GM12878 (cell line): Measurements from ENCODE around the gene OPA1. TPM values are rescaled to one million over a fixed set of nuclear protein-coding genes. Genes with fewer than 3 reads are reported as not detected.

Experiments used
- ATAC-seq: fragments of 200-7000 bp; cut with Tn5 transposase; 3 replicates; pipeline ENCODE4 v1.9.1; 2020; ENCODE audit warnings: mild to moderate bottlenecking, moderate library complexity
- BruUV-seq: library from RNA; stranded (reverse); fragments of 400-500 nt; replicated peaks from 2 replicates; lab custom pipeline; 2021; lab: Mats Ljungman, UMichigan
- CTCF ChIA-PET: fragments of 300-600 bp; sonication (Branson Sonifier 250); formaldehyde crosslinking; extraction: SDS; loops from one replicate; lab custom pipeline; 2021; ENCODE audit warnings: inconsistent platforms; lab: Yijun Ruan, JAX
- POLR2A ChIA-PET: fragments of 350-600 bp; formaldehyde crosslinking; extraction: SDS; loops from one replicate; lab custom pipeline; 2021; ENCODE audit warnings: inconsistent platforms; lab: Charles Lee
- RAD21 ChIA-PET: fragments of 300-600 bp; sonication (Branson Sonifier 250); formaldehyde crosslinking; loops from one replicate; lab custom pipeline; 2023; ENCODE audit warnings: antibody characterized with exemption; ENCODE audit not compliant: unreplicated experiment; lab: Charles Lee
- SMC1A ChIA-PET: fragments of 300-600 bp; sonication (Branson Sonifier 250); formaldehyde crosslinking; loops from one replicate; lab custom pipeline; 2023; ENCODE audit not compliant: unreplicated experiment, uncharacterized antibody; lab: Charles Lee
- DNase-seq: peaks from one replicate; pipeline ENCODE4 v3.0.0-alpha.2; 2011; ENCODE audit warnings: low read depth, low spot score
- FAIRE-seq: peaks from 3 replicates; lab custom pipeline; 2011; peaks lifted over from hg19 to GRCh38; lab: Jason Lieb, UNC
- H2AFZ ChIP-seq: 2 replicates; pipeline ENCODE4 v1.6.0; 2011; ENCODE audit warnings: low read depth, low read length, control low read depth; ENCODE audit not compliant: control insufficient read depth
- H3K27ac ChIP-seq: 2 replicates; pipeline ENCODE4 v1.5.1; 2011; ENCODE audit warnings: control low read depth; ENCODE audit not compliant: control insufficient read depth, insufficient read depth
- H3K27me3 ChIP-seq, 2 experiments: replicated peaks in 1 of 2; 2 replicates each; pipeline versions ENCODE4 v1.6.0 to v1.6.1; 2011; ENCODE audit warnings: low read length in 1 of 2; ENCODE audit not compliant: control insufficient read depth in 2 of 2, insufficient read depth in 2 of 2
- H3K36me3 ChIP-seq, 2 experiments: 2 replicates each; pipeline ENCODE4 v1.5.1; 2011; ENCODE audit warnings: low read length in 1 of 2; ENCODE audit not compliant: control insufficient read depth in 2 of 2, insufficient read depth in 2 of 2
- H3K4me1 ChIP-seq: 2 replicates; pipeline ENCODE4 v1.6.1; 2011; ENCODE audit warnings: mild to moderate bottlenecking, low read length, moderate library complexity, mixed read lengths; ENCODE audit not compliant: control insufficient read depth, insufficient read depth
- H3K4me2 ChIP-seq: 2 replicates; pipeline ENCODE4 v1.6.0; 2011; ENCODE audit warnings: control low read depth; ENCODE audit not compliant: control insufficient read depth, insufficient read depth
- H3K4me3 ChIP-seq: fragments of 200-600 bp; sonication (generic); 2 replicates; pipeline ENCODE4 v1.5.1; 2016
- H3K79me2 ChIP-seq: 2 replicates; pipeline ENCODE4 v1.6.0; 2011; ENCODE audit warnings: low read length; ENCODE audit not compliant: control insufficient read depth, insufficient read depth
- H3K9ac ChIP-seq: 2 replicates; pipeline ENCODE4 v1.8.0; 2011; ENCODE audit warnings: low read length, control low read depth, mixed read lengths; ENCODE audit not compliant: control insufficient read depth, insufficient read depth
- H3K9me3 ChIP-seq: replicated peaks from 3 replicates; pipeline ENCODE4 v1.5.1; 2011; ENCODE audit warnings: mild to moderate bottlenecking, low read length; ENCODE audit not compliant: control insufficient read depth, insufficient read depth
- H4K20me1 ChIP-seq: 2 replicates; pipeline ENCODE4 v1.6.0; 2011; ENCODE audit not compliant: control insufficient read depth, insufficient read depth
- BCL11A ChIP-seq: IDR thresholded peaks from 2 replicates; pipeline ENCODE4 v1.6.1; 2011; ENCODE audit warnings: low read depth, low read length
- CBX5 ChIP-seq: sonication (generic); IDR thresholded peaks from 2 replicates; pipeline ENCODE4 v1.6.1; 2016; ENCODE audit warnings: low read depth, moderate library complexity, mild to moderate bottlenecking, inconsistent platforms
- E2F4 ChIP-seq: IDR thresholded peaks from 2 replicates; pipeline ENCODE4 v1.6.1; 2012; ENCODE audit warnings: low read depth, low read length, improper control_type of control experiment
- EP300 ChIP-seq, 2 experiments: fragments of 150-350 bp in 1 of 2; IDR thresholded peaks; 2 replicates each; pipeline ENCODE4 v1.6.1; 2011 to 2012; ENCODE audit warnings: low read depth in 2 of 2, low read length in 2 of 2, borderline replicate concordance in 1 of 2, improper control_type of control experiment in 1 of 2, inconsistent platforms in 1 of 2; ENCODE audit not compliant: control insufficient read depth in 1 of 2
- ETV6 ChIP-seq, 2 experiments: fragments of 450-650 bp in 1 of 2; IDR thresholded peaks in 1 of 2; conservative IDR thresholded peaks in 1 of 2; 2 replicates each; pipeline ENCODE4 v1.6.1; 2014; ENCODE audit warnings: antibody characterized with exemption in 1 of 2, borderline replicate concordance in 1 of 2, low read depth in 1 of 2, mild to moderate bottlenecking in 1 of 2, moderate library complexity in 1 of 2
- MLLT1 ChIP-seq: fragments of 450-650 bp; IDR thresholded peaks from 2 replicates; pipeline ENCODE4 v1.6.1; 2016; ENCODE audit warnings: mild to moderate bottlenecking
- MTA2 ChIP-seq: fragments of 450-650 bp; IDR thresholded peaks from 2 replicates; pipeline ENCODE4 v1.6.1; 2016; ENCODE audit warnings: low read depth, mild to moderate bottlenecking, moderate library complexity
- POU2F2 ChIP-seq: IDR thresholded peaks from 3 replicates; pipeline ENCODE4 v1.6.1; 2011; ENCODE audit warnings: low read depth, mild to moderate bottlenecking, low read length, borderline replicate concordance
- RAD51 ChIP-seq: fragments of 450-650 bp; IDR thresholded peaks from 2 replicates; pipeline ENCODE4 v1.6.1; 2016; ENCODE audit warnings: moderate library complexity, mild to moderate bottlenecking, inconsistent platforms
- RB1 ChIP-seq: fragments of 450-650 bp; formaldehyde crosslinking; IDR thresholded peaks from 2 replicates; pipeline ENCODE4 v1.6.1; 2017; ENCODE audit warnings: mild to moderate bottlenecking, borderline replicate concordance
- ZBTB33 ChIP-seq: fragments of 450-650 bp; IDR thresholded peaks from 2 replicates; pipeline ENCODE4 v1.6.1; 2017; ENCODE audit warnings: mild to moderate bottlenecking
- ZNF622 ChIP-seq: fragments of 450-650 bp; IDR thresholded peaks from 2 replicates; pipeline ENCODE4 v1.6.1; 2017; ENCODE audit warnings: mild to moderate bottlenecking, inconsistent platforms
- ZNF687 ChIP-seq: fragments of 450-650 bp; IDR thresholded peaks from 2 replicates; pipeline ENCODE4 v1.6.1; 2017; ENCODE audit warnings: mild to moderate bottlenecking, moderate library complexity
- WGBS: methylation state at CpG from one replicate; pipeline ENCODE4 v1.1.6; 2016; ENCODE audit warnings: low lambda C conversion rate; ENCODE audit not compliant: insufficient replicate concordance, insufficient coverage; ENCODE audit errors: missing lambda C conversion rate; 5-methylcytosine and 5-hydroxymethylcytosine counted together
- in situ Hi-C: fragments of 300-500 bp; cut with MboI; formaldehyde crosslinking; loops from 9 replicates; pipeline ENCODE4 v1.14.3; 2018; ENCODE audit warnings: mixed read lengths
- intact Hi-C: fragments of 100-400 bp; cut with micrococcal nuclease; formaldehyde crosslinking; loops from one replicate; pipeline ENCODE4 v1.14.2; 2022; ENCODE audit not compliant: unreplicated experiment
- polyA plus RNA-seq, 11 experiments: library from polyadenylated mRNA; depleted of rRNA in 4 of 11; unstranded in 6 of 11; stranded (reverse) in 5 of 11; fragments of >200 nt; fragmentation: Nextera tagmentation in 4 of 11; fragmentation: Illumina TruSeq in 1 of 11; extraction: Ambion mirVana in 4 of 11; extraction: Trizol in 1 of 11; gene quantifications; 1 replicate in 1 of 11; 2 replicates in 10 of 11; pipeline versions ENCODE4 v1.2.1 to v1.2.3, GENCODE V29; 2011 to 2016; ENCODE audit warnings: inconsistent platforms in 2 of 11, missing spikeins in 2 of 11, low read depth in 1 of 11
- total RNA-seq, 4 experiments: library from RNA; depleted of rRNA in 3 of 4; stranded (reverse); fragments of >200 nt in 3 of 4; fragmentation: Illumina TruSeq in 1 of 4; extraction: Trizol in 1 of 4; gene quantifications; 2 replicates each; pipeline versions ENCODE4 v1.2.1 to v1.2.3, GENCODE V29; 2013 to 2021

Gene OPA1
- total and polyA plus RNA-seq, 10 of the 15 experiments (the other 5 are each of a cell fraction or from before 2014, with no cell fraction given) = 14.7 to 108 (median 59.3) TPM

GRCh38 chr3:193556841-193557240 lies 36.2 kb upstream of the OPA1 start:
- Histone ChIP-seq H3K4me2 (no peak overlapping the region), H3K79me2 (no peaks in the 10 kb centered on the region), H3K27ac (no peak overlapping the region), H3K4me3 (no peak overlapping the region), H3K9me3 (no peaks in the 10 kb centered on the region), H2AFZ (no peak overlapping the region), H3K9ac (no peak overlapping the region), H4K20me1 (no peaks in the 10 kb centered on the region), H3K27me3 (no peaks in the 10 kb centered on the region), H3K4me1 (no peaks in the 10 kb centered on the region), H3K36me3 (no peaks in the 10 kb centered on the region)
- BruUV-seq = no TSS peak
- TF ChIP-seq POU2F2 (no peak), ETV6 (conservative IDR thresholded peaks at IDR 0.05 in 1 of 2, IDR thresholded peaks at IDR 0.05 in 1 of 2; ENCODE audit: borderline replicate concordance in 1 of 2, low read depth in 1 of 2) (no peak), ZNF622 (no peak), ZNF687 (no peak), CBX5 (no peak), E2F4 (no peak), ZBTB33 (no peak), RB1 (no peak), MLLT1 (no peak), RAD51 (no peak), MTA2 (no peak), BCL11A (no peak), EP300 (IDR thresholded peaks at IDR 0.05; ENCODE audit: borderline replicate concordance in 1 of 2, control insufficient read depth in 1 of 2, low read depth in 2 of 2, low read length in 2 of 2) (no peak)
- ChIA-PET POLR2A (no interaction called here), SMC1A (interaction anchor here (0.6 kb wide), 2 partner anchors 147 to 1337 kb away, joined by 3 to 4 read pairs; no protein-coding TSS in a partner anchor), RAD21 (no interaction called here), CTCF (interaction anchor here (1.0 kb wide), 1 partner anchor 14 kb away, joined by 3 read pairs; no protein-coding TSS in a partner anchor)
- WGBS = 24% methylated on average over 2 of the region's 2 CpGs
- DNase-seq (no peak), ATAC-seq (no peak), FAIRE-seq (no peak)
- intact Hi-C loops = no loop called here
- in situ Hi-C loops = no loop called here
